Rectal smooth muscle tissue (tissue), 1 donor: ENCODE measurements around the gene PIGV.

ENCODE experiments used
- H3K27ac ChIP-seq: one replicate; pipeline ENCODE4 v1.7.0; 2013; ENCODE audit warnings: low read depth, low read length, inconsistent platforms
- H3K27me3 ChIP-seq: one replicate; pipeline ENCODE4 v1.7.0; 2013; ENCODE audit warnings: low read length; ENCODE audit not compliant: control insufficient read depth, insufficient read depth
- H3K36me3 ChIP-seq: one replicate; pipeline ENCODE4 v1.7.0; 2013; ENCODE audit warnings: low read length; ENCODE audit not compliant: control insufficient read depth, insufficient read depth
- H3K4me1 ChIP-seq: one replicate; pipeline ENCODE4 v1.7.0; 2013; ENCODE audit warnings: low read length; ENCODE audit not compliant: control insufficient read depth, insufficient read depth
- H3K4me3 ChIP-seq: one replicate; pipeline ENCODE4 v1.7.0; 2013; ENCODE audit warnings: low read length
- H3K9ac ChIP-seq: one replicate; pipeline ENCODE4 v1.7.0; 2013; ENCODE audit warnings: low read length

Gene PIGV

DNA sequence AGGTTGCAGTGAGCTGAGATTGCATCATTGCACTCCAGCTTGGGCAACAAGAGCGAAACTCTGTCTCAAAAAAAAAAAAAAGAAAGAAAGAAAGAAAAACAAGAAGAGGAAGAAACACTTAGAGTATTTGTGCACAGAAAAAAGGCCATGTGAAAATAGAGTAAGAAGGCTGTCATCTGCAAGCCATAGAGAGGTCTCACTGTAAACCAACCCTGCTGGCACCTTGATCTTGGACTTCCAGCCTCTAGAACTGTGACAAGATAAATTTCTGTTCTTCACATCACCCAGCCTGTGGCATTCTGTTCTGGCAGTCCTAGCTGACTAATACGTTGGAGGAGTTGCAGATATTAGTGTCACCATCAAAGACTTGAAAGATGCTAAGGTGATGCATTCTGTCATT, 26.6 kb downstream of the PIGV start:
- no peak overlapping the region for H3K9ac ChIP-seq
- H3K4me1 ChIP-seq, result no peaks in the 10 kb centered on the region
- no peak overlapping the region for H3K4me3 ChIP-seq
- no peaks in the 10 kb centered on the region for H3K36me3 ChIP-seq
- H3K27me3 ChIP-seq, result no peaks in the 10 kb centered on the region
- no peak overlapping the region for H3K27ac ChIP-seq

DNA sequence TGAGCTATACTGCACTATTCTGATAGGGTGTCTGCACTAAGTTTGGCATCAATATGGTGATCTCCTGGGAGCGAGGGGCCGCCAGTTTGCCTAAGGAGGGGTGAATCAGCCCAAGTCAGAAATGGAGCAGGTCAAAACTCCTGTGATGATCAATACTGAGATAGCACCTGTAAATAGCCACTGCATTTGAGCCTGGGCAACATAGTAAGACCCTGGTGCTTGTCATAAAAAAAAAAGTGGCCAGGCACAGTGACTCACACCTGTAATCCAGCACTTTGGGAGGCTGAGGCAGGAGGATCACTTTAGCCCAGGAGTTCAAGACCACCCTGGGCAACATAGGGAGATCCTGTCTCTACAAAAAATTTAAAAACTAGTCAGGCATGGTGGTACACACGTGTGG, 27.1 kb downstream of the PIGV start:
- H3K27ac ChIP-seq, result no peak overlapping the region
- no peaks in the 10 kb centered on the region for H3K27me3 ChIP-seq
- H3K4me3 ChIP-seq, result no peak overlapping the region
- no peaks in the 10 kb centered on the region for H3K36me3 ChIP-seq
- no peak overlapping the region for H3K9ac ChIP-seq
- no peaks in the 10 kb centered on the region for H3K4me1 ChIP-seq

DNA sequence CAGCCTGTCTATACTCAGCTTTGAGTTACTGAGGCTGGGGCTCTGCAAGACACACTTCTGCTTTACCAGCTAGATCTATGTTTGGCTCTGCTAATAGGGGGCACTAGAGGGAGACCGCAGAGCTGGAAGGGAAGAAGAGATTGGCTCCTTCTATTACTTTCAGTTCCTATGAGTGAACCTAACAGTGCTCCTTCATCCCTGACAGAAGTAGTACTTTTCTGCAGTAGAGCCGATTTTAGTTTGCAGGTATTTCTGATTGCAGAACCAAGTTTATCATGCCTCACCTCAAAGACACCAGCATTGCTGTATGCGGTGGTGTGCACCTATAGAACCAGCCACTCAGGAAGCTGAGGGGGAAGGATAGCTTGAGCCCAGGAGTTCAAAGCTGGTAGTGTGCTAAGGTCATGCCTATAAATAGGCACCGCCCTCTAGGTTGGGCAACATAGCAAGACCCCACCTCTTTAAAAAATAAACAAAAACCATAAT, 33.1 kb downstream of the PIGV start:
- Histone ChIP-seq H3K27ac (no peak overlapping the region), H3K4me3 (no peak overlapping the region), H3K27me3 (no peaks in the 10 kb centered on the region), H3K36me3 (no peaks in the 10 kb centered on the region), H3K4me1 (no peaks in the 10 kb centered on the region), H3K9ac (no peak overlapping the region)

DNA sequence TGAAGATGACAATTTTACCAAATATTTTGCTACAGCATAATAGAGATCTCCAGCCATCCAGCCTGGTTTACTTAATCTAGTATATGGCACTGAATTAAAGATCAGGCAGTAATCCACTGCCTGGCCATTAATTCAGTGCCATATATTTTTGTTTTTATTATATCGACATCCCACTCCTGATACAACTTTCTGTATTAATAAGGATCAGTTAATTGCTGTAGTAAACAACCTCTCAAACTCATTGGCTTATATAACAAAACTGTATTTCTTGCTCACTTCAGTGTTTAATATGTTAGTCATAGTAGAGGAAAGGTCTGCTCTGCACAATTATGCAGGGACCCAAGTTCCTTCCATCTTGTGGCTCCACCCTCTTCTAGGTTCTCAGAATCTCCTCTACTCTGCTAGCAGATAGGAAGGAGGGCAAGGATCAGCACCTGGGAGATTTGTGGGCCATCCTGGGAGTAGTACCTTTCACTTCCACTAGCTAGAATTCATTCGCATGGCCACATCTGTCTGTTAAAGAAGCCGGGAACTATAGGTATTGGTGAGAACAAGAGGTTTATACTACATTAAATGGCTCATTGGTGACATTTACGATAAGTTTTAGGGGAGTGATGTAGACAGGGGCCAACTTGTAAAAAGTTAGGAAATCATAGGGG, 35.1 kb downstream of the PIGV start:
- Histone ChIP-seq H3K4me1 (no peaks in the 10 kb centered on the region), H3K27ac (no peak overlapping the region), H3K9ac (no peak overlapping the region), H3K4me3 (no peak overlapping the region), H3K36me3 (no peaks in the 10 kb centered on the region), H3K27me3 (no peaks in the 10 kb centered on the region)

DNA sequence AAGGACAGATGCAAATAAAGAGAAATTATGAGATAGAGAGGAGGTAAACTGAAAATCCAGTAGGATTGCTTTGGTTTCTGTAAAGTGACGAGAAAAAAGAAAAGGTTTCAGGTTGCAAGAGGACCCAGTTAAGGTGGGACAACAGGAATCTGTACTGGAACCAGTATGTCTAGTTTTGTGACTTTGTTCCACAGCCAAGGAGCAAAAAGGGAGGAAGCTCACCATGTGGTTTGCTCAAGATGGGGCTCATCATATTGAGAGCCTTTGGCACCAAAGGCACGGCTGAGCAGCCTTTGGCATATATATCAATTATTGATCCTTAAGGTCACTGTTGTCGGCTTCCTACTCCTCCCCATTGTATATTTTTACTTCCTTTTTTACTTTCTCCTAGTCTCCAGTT, 37.0 kb downstream of the PIGV start:
- peaks cover 4% of the 10 kb centered on the region for H3K4me1 ChIP-seq
- no peak overlapping the region for H3K9ac ChIP-seq
- H3K36me3 ChIP-seq, result peaks cover 5% of the 10 kb centered on the region
- no peaks in the 10 kb centered on the region for H3K27me3 ChIP-seq
- no peak overlapping the region for H3K4me3 ChIP-seq
- no peak overlapping the region for H3K27ac ChIP-seq

DNA sequence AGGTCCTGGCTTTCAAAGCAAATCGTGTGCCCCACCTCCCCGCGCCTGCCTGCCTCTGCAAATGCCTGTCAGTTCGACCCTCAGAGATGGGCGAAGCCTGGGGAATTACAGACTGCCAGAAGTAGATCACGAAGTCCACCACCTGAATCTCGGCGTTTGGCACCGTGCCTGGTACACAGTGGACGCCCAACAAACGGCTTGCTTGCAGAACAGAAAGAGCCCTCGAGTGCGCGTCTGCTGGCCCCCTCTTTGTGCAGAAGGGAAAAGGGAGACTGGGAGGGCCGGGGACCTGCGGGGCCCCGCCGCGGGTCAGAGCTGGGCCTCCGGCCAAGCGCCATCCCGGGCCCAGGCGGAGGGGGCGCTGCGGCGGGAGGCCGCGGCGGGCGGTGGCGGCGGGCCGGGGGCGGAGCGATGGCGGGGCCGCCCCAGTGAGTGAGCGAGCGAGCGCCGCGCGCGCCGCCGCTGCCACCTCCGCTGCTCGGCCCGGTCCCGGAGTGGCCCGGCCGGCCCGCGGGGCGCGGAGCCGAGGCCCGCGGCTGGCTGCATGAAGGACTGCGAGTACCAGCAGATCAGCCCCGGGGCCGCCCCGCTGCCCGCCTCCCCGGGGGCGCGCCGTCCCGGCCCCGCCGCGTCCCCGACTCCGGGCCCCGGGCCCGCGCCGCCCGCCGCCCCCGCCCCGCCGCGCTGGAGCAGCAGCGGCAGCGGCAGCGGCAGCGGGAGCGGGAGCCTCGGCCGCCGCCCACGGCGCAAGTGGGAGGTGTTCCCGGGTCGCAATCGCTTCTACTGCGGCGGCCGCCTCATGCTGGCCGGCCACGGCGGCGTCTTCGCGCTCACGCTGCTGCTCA, 38.7 kb downstream of the PIGV start, which contains the start of gene ZDHHC18:
Gene ZDHHC18, plus strand, starts transcription at position 428 of the 845 bp plus-strand sequence. Its CDS starts 117 bp downstream, at position 545.
- Histone ChIP-seq H3K4me3 (peak within 1 kb of the TSS; percentile 91), H3K36me3 (peaks cover 5% of the 10 kb centered on the region), H3K9ac (peak within 1 kb of the TSS; percentile 88), H3K4me1 (peaks cover 4% of the 10 kb centered on the region), H3K27me3 (no peaks in the 10 kb centered on the region), H3K27ac (peak within 1 kb of the TSS; percentile 84)

DNA sequence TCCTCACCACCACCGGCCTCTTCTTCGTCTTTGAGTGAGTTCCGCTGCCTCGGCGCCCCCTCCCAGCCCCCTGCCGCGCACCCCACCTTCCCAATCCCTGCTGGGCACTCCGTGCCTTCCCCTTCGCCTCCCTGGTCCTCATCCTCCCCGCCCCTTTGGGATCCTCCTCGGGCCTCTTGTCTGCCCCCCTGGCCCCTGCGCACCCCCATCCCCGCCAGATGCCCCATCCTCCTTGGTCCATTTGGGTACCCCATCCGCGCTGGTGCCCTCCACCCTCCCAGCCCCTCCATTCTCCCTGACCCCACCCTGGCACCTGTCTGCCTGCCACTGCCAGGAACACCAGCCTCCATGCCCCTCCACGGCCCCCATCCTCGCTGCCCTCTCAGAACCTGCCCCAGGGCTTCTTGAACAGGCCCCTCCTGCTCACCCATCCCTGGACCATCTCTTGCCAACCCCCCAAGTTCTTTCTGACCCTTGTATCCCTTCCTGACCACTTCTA, 39.4 kb downstream of the PIGV start:
- Histone ChIP-seq H3K9ac (no peak overlapping the region), H3K27me3 (no peaks in the 10 kb centered on the region), H3K36me3 (peaks cover 5% of the 10 kb centered on the region), H3K27ac (peak overlapping the region; percentile 28), H3K4me1 (peaks cover 4% of the 10 kb centered on the region), H3K4me3 (peak overlapping the region; percentile 43)

DNA sequence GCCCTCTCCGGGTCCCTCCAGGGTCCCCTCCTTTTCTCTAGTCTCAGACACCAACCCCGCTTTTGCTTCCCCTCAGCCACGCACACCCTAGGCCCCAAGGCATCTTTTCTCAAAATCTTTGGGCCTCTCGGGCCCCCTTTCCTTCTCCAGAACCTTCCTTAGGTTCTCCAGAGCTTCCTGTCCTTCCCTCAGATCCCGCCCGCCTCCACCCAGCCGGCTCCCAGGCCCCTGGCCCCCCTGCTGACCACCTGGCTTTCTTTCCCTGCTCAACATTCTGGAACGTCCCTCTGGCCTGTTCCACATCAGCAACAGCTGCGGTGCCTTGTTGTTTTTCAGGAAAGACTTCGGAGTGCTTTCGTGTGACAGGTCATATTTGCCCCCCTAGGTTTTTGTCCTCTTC, 39.9 kb downstream of the PIGV start:
- Histone ChIP-seq H3K4me3 (peak overlapping the region; percentile 43), H3K27me3 (no peaks in the 10 kb centered on the region), H3K9ac (no peak overlapping the region), H3K4me1 (peaks cover 4% of the 10 kb centered on the region), H3K36me3 (peaks cover 7% of the 10 kb centered on the region), H3K27ac (no peak overlapping the region)

DNA sequence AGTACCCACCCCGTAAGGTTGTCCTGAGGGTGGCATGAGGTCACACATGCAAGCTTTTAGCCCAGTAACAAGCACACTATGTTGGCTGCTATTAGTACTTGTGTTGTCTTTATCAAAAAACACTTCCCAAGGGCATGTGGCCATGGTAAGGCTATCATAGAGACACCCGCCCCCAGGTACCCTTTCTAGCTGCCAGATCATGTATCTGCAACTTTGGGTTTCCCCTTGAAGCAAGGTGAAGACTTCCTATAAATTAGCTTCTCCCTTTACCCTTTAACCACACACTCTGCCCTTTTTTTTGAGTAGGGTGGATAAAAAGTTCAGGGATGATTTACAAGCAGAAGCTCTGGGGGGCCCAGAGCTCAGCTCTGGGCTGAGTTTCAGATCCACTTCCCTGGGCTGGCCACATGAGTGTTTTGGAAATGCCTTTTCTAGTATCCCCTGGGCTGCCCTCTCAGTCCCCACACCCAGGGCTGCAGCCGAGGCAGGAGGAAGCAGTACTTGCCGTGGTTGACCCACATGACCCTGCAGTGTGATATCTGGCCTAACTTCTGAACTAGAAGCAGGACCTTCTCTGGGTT, 40.8 kb downstream of the PIGV start:
- H3K4me3 ChIP-seq, result peak overlapping the region; percentile 37
- peaks cover 15% of the 10 kb centered on the region for H3K36me3 ChIP-seq
- peaks cover 4% of the 10 kb centered on the region for H3K4me1 ChIP-seq
- H3K27ac ChIP-seq, result no peak overlapping the region
- H3K27me3 ChIP-seq, result no peaks in the 10 kb centered on the region
- no peak overlapping the region for H3K9ac ChIP-seq

DNA sequence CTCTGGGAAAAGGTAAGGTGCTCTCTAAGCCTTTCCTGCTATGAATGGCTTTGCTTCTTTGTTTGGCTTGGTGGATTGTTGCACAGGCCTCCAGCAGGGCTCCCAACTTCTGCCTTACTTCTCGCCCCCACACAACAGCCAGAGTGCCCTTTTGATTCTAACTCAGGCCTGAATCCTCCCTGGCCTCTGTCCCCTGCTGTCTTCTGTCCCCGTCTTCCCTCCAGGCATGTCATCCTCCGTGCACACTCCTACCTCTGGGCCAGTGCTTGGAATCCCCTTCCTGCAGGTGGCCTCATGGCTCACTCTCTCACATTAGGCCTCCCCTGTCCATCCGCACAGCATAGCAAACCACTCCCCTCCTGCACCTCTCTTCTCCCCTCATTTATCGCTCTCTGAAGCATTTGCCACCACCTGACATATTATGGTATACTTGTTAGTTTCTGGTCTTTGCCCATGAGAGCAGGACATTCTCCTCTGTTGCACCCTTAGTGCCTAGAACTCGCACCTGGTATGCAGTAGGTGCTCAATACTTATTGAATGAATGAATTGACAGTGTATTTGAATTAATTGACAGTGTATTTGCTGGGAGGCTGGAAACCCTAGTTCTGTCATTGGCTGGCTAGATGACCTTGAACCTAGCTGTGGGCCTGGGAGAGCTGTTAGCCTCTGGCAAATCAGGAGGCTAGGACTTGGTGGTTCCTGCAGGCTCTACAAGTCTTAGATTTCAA, 41.6 kb downstream of the PIGV start:
- Histone ChIP-seq H3K27ac (no peak overlapping the region), H3K4me3 (peak overlapping the region; percentile 22), H3K36me3 (peaks cover 23% of the 10 kb centered on the region), H3K4me1 (peaks cover 4% of the 10 kb centered on the region), H3K9ac (no peak overlapping the region), H3K27me3 (no peaks in the 10 kb centered on the region)

DNA sequence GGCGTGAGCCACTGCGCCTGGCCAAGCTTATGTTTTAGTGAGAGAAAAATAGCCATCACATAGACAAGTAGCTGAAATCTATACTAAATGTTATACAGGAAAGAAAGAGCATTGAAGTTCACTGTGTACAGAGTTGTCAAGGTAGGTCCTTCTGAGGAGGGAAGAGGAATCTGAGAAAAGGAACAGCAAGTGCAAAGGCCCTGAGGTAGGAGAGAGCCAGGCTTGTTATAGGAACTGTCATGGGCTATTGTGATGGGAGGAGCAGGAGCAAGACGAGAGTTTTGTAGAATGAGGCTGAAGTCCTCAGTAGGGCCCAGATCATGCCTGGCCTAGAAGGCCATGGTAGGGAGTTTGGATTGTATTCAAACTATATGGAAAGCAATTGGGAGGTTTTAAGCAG, 43.3 kb downstream of the PIGV start:
- peaks cover 4% of the 10 kb centered on the region for H3K4me1 ChIP-seq

More for the DNA sequence above, 43.3 kb downstream of the PIGV start:
- no peak overlapping the region for H3K27ac ChIP-seq
- H3K27me3 ChIP-seq, result no peaks in the 10 kb centered on the region
- H3K36me3 ChIP-seq, result peaks cover 29% of the 10 kb centered on the region
- no peak overlapping the region for H3K4me3 ChIP-seq
- no peak overlapping the region for H3K9ac ChIP-seq
